Measurements from ENCODE around the gene FGD1.

DNA sequence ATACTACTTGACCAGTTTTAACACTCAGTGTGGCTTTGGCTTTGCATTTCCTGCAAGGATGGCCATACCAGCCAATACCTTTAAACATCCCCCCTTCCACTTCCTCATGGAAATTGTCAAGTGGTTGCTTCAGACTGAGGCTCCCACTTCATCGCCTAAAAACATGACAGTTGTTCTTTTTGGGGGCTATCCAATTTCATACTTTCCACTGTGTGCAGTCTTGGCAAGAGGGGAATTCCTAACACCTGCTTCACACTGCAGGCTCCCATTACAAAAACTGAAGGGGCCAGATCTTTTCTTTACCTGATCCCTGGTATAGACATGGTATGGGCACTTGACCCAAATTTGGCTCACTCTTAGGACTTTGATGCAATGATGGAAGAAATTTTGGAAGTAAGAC lies 84.3 kb downstream of the FGD1 start:
- TF ChIP-seq, protein P1, sequence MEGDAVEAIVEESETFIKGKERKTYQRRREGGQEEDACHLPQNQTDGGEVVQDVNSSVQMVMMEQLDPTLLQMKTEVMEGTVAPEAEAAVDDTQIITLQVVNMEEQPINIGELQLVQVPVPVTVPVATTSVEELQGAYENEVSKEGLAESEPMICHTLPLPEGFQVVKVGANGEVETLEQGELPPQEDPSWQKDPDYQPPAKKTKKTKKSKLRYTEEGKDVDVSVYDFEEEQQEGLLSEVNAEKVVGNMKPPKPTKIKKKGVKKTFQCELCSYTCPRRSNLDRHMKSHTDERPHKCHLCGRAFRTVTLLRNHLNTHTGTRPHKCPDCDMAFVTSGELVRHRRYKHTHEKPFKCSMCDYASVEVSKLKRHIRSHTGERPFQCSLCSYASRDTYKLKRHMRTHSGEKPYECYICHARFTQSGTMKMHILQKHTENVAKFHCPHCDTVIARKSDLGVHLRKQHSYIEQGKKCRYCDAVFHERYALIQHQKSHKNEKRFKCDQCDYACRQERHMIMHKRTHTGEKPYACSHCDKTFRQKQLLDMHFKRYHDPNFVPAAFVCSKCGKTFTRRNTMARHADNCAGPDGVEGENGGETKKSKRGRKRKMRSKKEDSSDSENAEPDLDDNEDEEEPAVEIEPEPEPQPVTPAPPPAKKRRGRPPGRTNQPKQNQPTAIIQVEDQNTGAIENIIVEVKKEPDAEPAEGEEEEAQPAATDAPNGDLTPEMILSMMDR (IDR thresholded peaks at IDR 0.05; ENCODE audit: extremely low read depth in 1 of 2, insufficient read depth in 1 of 2, low read depth in 1 of 2, low read length in 2 of 2), result no peak
- no peak for TF ChIP-seq POLR2A (IDR thresholded peaks at IDR 0.05; ENCODE audit: low read depth, low read length)
- no peak for TF ChIP-seq FOS (IDR thresholded peaks at IDR 0.05; ENCODE audit: borderline replicate concordance, insufficient read depth, low read length)
- no peak for TF ChIP-seq POLR2AphosphoS5 (IDR thresholded peaks at IDR 0.05; ENCODE audit: insufficient read depth, low read depth, low read length)
- no peak for TF ChIP-seq JUN (IDR thresholded peaks at IDR 0.05; ENCODE audit: borderline replicate concordance, insufficient read depth, insufficient read length, low read depth)
- no peak for TF ChIP-seq EZH2 (IDR thresholded peaks at IDR 0.05; ENCODE audit: borderline replicate concordance, low read depth, low read length, severe bottlenecking)
- TF ChIP-seq, protein P2, sequence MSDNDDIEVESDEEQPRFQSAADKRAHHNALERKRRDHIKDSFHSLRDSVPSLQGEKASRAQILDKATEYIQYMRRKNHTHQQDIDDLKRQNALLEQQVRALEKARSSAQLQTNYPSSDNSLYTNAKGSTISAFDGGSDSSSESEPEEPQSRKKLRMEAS (IDR thresholded peaks at IDR 0.05; ENCODE audit: insufficient read depth, insufficient read length), result no peak
- no peak for TF ChIP-seq GATA2 (IDR thresholded peaks at IDR 0.05; ENCODE audit: insufficient read depth, insufficient read length, low read depth, low read length)

All from endothelial cell of umbilical vein (primary cell).